ENCODE data around the gene NME3. TPM values are rescaled to one million over a fixed set of nuclear protein-coding genes. Genes with fewer than 3 reads are reported as not detected.
A peak's percentile ranks its signal among the peaks of the same experiment; 100 is the strongest.

NME3 gene
- total RNA-seq, 1 donor from 2014 or later, result 56.9 TPM

DNA sequence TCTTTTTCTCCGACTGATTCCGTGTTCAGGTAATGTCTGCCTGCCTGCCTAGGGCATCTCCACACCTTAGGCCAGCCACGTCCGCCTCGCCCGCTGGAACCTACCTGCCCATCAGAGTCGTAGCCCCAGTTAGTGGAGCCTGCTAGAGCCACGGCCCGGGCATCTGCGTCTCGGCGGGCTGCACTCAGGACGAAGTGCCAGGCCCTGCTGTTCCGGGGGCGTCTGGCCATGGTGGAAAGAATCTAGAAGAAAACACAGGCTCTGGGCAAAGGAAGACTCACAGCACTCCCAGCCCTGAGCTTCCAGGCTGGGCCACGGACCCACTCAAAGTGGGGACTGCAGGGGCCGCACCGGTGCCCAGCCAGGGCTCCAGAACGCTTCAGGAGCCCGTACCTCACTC lies 9.9 kb upstream of the NME3 start:
- Histone ChIP-seq H3K27me3 (ENCODE audit: control insufficient read depth, insufficient read depth, low read length) (no peaks in the 10 kb centered on the region), H3K4me3 (ENCODE audit: low read depth, low read length) (peak overlapping the region; percentile 63), H3K36me3 (ENCODE audit: control insufficient read depth, insufficient read depth, low read length) (peaks cover 17% of the 10 kb centered on the region)
- FAIRE-seq (no peak), DNase-seq (ENCODE audit: low read depth) (no peak)
- TF ChIP-seq, protein P1, sequence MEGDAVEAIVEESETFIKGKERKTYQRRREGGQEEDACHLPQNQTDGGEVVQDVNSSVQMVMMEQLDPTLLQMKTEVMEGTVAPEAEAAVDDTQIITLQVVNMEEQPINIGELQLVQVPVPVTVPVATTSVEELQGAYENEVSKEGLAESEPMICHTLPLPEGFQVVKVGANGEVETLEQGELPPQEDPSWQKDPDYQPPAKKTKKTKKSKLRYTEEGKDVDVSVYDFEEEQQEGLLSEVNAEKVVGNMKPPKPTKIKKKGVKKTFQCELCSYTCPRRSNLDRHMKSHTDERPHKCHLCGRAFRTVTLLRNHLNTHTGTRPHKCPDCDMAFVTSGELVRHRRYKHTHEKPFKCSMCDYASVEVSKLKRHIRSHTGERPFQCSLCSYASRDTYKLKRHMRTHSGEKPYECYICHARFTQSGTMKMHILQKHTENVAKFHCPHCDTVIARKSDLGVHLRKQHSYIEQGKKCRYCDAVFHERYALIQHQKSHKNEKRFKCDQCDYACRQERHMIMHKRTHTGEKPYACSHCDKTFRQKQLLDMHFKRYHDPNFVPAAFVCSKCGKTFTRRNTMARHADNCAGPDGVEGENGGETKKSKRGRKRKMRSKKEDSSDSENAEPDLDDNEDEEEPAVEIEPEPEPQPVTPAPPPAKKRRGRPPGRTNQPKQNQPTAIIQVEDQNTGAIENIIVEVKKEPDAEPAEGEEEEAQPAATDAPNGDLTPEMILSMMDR (IDR thresholded peaks at IDR 0.05; ENCODE audit: insufficient read depth, low read length, severe bottlenecking), result no peak

DNA sequence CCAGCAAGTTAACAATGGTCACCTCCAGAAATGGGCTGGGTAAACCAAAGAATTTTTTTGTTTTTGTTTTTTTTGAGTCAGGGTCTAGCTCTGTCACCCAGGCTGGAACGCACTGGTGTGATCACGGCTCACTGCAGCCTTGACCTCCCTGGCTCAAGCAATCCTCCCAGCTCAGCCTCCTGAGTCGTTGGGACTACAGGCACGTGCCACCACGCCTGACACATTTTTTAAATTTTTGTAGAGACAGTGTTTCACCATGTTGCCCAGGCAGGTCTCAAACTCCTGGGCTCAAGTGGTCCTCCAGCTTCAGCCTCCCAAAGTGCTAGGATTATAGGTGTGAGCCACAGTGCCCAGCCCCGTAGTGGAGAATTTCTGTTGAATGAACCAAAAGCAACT lies 9.3 kb upstream of the NME3 start:
- DNase-seq (ENCODE audit: low read depth) (no peak), FAIRE-seq (no peak)
- TF ChIP-seq, protein P1 (IDR thresholded peaks at IDR 0.05; ENCODE audit: insufficient read depth, low read length, severe bottlenecking), result no peak
- peaks cover 21% of the 10 kb centered on the region for H3K36me3 ChIP-seq (ENCODE audit: control insufficient read depth, insufficient read depth, low read length)
- H3K4me3 ChIP-seq (ENCODE audit: low read depth, low read length), result no peak overlapping the region
- no peaks in the 10 kb centered on the region for H3K27me3 ChIP-seq (ENCODE audit: control insufficient read depth, insufficient read depth, low read length)

DNA sequence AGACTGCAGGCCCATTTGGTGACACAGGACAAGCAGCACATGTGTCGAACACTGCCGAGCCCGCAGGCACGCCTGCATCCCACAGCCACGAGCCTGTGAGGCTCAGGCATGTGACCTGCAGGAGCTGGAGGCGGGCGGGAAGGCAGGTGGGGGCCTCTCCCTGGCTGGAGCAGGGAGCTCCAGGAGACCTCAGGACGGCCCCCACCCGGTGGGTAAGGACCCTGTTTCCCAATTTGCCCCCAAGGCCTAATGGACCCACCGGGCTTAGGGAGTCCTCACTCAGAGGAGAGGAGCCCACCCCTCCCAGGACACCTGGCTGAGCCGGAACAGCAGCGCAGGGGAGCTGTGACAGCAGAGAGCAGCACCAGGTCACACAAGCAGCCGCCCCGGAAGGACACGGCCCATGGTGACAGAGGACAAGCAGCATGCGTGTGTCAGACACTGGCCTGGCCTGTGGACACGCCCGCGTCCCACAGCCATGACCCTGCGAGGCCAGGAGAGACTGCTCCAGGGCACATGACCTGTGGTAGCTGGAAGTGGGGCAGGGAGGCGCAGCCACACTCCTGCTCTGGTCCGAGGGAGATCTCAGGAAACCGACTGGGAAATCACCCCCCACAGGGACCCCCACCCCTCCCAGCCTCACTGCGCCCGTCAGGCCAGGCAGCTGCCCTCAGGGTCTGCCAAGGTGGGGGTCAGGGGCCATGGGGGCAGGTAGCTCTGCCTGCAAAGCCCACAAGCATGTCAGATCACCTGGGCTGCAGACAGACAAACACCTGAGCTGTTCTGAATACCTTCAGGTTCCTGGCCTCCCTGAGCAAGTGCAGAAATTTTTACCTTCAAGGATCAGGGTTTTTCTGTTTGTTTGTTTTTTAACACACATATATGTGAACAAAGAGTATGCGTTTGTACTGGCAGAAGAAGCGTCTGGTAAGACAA lies 8.7 kb upstream of the NME3 start:
- TF ChIP-seq, protein P1 (IDR thresholded peaks at IDR 0.05; ENCODE audit: insufficient read depth, low read length, severe bottlenecking), result no peak
- Histone ChIP-seq H3K27me3 (ENCODE audit: control insufficient read depth, insufficient read depth, low read length) (no peaks in the 10 kb centered on the region), H3K36me3 (ENCODE audit: control insufficient read depth, insufficient read depth, low read length) (peaks cover 23% of the 10 kb centered on the region), H3K4me3 (ENCODE audit: low read depth, low read length) (no peak overlapping the region)
- no peak for DNase-seq (ENCODE audit: low read depth)
- FAIRE-seq, result no peak

DNA sequence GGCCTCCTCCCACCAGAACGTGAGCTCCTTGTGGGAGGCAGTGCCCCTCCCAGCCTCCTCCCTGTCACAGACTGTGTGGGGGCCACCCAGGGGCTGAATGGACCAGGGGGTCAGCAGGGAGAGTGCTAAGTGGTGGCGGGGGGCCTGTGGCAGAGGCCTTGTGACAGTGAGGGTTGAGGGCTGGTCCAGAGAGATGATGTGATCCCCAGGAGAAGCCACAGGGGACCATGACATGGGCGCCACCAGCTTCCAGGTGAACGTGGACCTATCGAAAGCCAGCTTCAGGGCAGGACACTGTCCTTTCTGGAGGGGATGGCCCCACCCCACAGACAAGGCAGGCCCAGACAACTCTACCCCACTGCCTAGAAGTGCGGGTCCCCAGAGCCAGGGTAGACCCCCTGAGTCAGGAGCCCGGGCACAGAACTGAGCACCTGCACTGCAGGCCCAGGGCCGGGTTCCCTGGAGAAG lies 7.9 kb upstream of the NME3 start:
- DNase-seq (ENCODE audit: low read depth) (no peak), FAIRE-seq (no peak)
- Histone ChIP-seq H3K36me3 (ENCODE audit: control insufficient read depth, insufficient read depth, low read length) (peaks cover 24% of the 10 kb centered on the region), H3K27me3 (ENCODE audit: control insufficient read depth, insufficient read depth, low read length) (no peaks in the 10 kb centered on the region), H3K4me3 (ENCODE audit: low read depth, low read length) (no peak overlapping the region)
- TF ChIP-seq, protein P1 (IDR thresholded peaks at IDR 0.05; ENCODE audit: insufficient read depth, low read length, severe bottlenecking), result no peak

DNA sequence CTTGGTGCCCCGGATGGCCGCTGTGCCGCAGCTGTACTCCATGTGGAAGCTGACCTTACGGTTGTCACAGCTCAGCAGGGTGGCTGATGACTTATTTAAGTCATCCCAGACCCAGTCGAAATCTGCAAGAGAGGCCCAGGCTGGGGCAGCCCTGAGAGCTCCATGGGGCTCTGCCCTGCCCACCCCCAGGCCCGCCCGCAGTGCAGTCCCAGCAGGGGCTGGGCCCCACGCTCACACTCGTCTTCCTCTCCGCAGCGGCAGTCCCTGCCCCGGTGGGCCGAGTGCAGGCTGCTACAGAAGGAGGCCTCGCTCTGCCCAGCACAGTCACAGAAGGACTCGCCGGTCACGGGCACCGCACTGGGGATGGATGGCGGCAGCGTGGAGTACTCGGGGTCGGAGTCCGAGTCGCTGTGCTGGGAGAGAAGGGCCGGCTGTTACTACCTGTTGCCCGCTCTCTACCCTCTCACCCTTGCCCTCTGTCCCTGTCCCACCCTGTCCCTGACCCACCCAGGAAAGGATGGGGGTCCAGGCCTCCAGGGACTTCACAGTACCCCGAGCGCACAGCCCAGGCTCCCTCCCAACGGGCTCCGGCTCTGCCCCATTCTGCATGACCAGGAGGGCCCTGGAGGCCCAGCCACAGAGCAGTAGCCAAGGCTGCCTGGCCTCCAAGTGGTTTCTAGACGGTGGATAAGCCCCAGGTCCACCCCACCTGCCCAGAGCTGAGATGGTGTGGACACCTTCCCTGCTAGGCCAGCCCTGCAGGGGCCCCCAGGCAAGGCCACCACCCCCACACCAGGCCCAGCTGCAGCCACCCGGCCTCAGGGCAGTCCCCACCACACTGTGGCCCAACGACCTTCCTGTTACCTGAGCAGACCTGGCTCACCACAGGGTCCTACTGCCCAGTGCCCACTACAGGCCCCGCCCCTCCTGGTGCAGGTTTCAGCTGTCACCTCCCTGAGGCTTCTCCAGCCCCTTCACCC lies 7.1 kb upstream of the NME3 start:
- no peak for FAIRE-seq
- TF ChIP-seq, protein P1 (IDR thresholded peaks at IDR 0.05; ENCODE audit: insufficient read depth, low read length, severe bottlenecking), result no peak
- no peak for DNase-seq (ENCODE audit: low read depth)
- Histone ChIP-seq H3K4me3 (ENCODE audit: low read depth, low read length) (no peak overlapping the region), H3K27me3 (ENCODE audit: control insufficient read depth, insufficient read depth, low read length) (no peaks in the 10 kb centered on the region), H3K36me3 (ENCODE audit: control insufficient read depth, insufficient read depth, low read length) (peaks cover 24% of the 10 kb centered on the region)
